Stomach smooth muscle (tissue), 2 donors: ENCODE measurements around the gene HIBCH.

Experiments
- H3K27ac ChIP-seq: one replicate; pipeline ENCODE4 v1.7.0; 2013; ENCODE audit warnings: mild to moderate bottlenecking, low read length, inconsistent platforms
- H3K27me3 ChIP-seq, 2 donors: one replicate each; pipeline ENCODE4 v1.7.0; 2013; ENCODE audit warnings: low read length in 2 of 2; ENCODE audit not compliant: insufficient read depth in 2 of 2, control insufficient read depth in 1 of 2
- H3K36me3 ChIP-seq, 2 donors: one replicate each; pipeline ENCODE4 v1.7.0; 2013; ENCODE audit warnings: low read length in 2 of 2; ENCODE audit not compliant: control insufficient read depth in 2 of 2, insufficient read depth in 2 of 2
- H3K4me1 ChIP-seq: one replicate; pipeline ENCODE4 v1.7.0; 2013; ENCODE audit warnings: low read length; ENCODE audit not compliant: control insufficient read depth, insufficient read depth
- H3K4me3 ChIP-seq, 2 donors: one replicate each; pipeline ENCODE4 v1.7.0; 2013; ENCODE audit warnings: low read length in 2 of 2
- H3K9ac ChIP-seq, 2 donors: one replicate each; pipeline ENCODE4 v1.7.0; 2013; ENCODE audit warnings: low read length in 2 of 2, mild to moderate bottlenecking in 1 of 2
- H3K9me3 ChIP-seq, 2 donors: one replicate each; pipeline ENCODE4 v1.7.0; 2013; ENCODE audit warnings: low read length in 2 of 2; ENCODE audit not compliant: control insufficient read depth in 2 of 2
- donor health status: healthy.
- donor health status: Pancreatic carcinoma.

HIBCH gene

GRCh38 chr2:190357600-190357999, 38.0 kb upstream of the HIBCH start:
- Histone ChIP-seq H3K36me3 (peaks cover 0 to 1% of the 10 kb centered on the region in 2 donors), H3K9ac (no peak overlapping the region), H3K27ac (no peak overlapping the region), H3K9me3 (no peaks in the 10 kb centered on the region), H3K27me3 (no peaks in the 10 kb centered on the region), H3K4me1 (peaks cover 17% of the 10 kb centered on the region), H3K4me3 (no peak overlapping the region)

DNA sequence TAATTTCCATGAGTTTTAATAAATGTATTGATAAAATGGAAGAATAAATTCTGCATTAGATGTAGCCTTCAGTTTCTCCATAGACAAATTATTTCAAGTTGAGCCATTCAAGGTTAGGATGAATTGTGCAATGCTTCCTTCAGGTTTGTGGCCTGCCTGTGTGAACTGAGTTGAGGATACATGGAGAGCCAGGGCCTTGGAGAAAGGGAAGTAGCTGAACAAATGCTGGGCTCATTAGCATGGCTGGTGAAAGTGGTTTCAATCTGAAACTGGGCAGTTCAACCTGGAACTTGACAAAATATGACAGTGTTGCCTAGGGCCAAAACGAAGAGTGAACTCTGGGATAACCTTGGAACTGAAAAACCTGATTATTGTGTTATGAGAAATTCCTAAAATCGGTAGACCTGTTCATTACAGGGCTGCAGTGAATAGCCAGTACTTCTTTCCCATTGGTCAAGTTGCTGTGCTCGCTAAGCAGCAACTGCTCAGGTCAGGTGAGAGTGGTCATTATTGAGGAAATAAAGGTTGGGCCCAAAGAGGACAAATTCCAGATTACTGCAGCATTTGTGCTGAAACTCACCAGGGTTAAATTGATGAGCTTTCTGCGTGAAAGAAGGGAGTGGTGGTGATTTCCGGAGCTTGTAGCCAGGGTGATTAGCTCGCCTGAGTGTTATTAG, 36.5 kb upstream of the HIBCH start:
- Histone ChIP-seq H3K27ac (no peak overlapping the region), H3K36me3 (peaks cover 0 to 2% of the 10 kb centered on the region in 2 donors), H3K9ac (no peak overlapping the region), H3K27me3 (no peaks in the 10 kb centered on the region), H3K4me1 (peaks cover 17% of the 10 kb centered on the region), H3K9me3 (no peaks in the 10 kb centered on the region), H3K4me3 (peak overlapping the region in 1 of 2 donors; percentile 17)

GRCh38 chr2:190354003-190354690, 34.5 kb upstream of the HIBCH start:
- Histone ChIP-seq H3K9ac (no peak overlapping the region), H3K4me3 (no peak overlapping the region), H3K36me3 (peaks cover 0 to 2% of the 10 kb centered on the region in 2 donors), H3K9me3 (no peaks in the 10 kb centered on the region), H3K4me1 (peaks cover 13% of the 10 kb centered on the region), H3K27ac (peak overlapping the region; percentile 13), H3K27me3 (no peaks in the 10 kb centered on the region)

DNA sequence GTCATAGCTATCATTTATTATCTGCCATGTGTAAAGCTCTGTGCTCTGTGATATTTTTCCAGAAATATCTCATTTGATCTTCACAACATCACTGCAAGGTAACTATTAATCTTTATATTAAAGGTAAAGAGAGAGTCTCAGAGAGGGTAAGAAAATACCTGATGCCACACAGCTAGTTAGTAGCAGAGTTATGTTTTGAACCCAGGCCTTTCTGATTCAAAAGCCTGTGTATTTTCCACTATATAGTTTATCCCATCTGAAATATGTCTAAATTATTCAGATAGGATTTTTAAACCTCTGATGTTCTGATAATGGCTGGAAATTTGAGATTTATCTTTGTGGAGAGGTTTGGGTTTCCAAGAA, 33.9 kb upstream of the HIBCH start:
- H3K9ac ChIP-seq = no peak overlapping the region
- H3K4me1 ChIP-seq = peaks cover 7% of the 10 kb centered on the region
- peaks cover 0 to 2% of the 10 kb centered on the region in 2 donors for H3K36me3 ChIP-seq
- H3K4me3 ChIP-seq = no peak overlapping the region
- H3K27ac ChIP-seq = no peak overlapping the region
- no peaks in the 10 kb centered on the region for H3K27me3 ChIP-seq
- H3K9me3 ChIP-seq = no peaks in the 10 kb centered on the region

DNA sequence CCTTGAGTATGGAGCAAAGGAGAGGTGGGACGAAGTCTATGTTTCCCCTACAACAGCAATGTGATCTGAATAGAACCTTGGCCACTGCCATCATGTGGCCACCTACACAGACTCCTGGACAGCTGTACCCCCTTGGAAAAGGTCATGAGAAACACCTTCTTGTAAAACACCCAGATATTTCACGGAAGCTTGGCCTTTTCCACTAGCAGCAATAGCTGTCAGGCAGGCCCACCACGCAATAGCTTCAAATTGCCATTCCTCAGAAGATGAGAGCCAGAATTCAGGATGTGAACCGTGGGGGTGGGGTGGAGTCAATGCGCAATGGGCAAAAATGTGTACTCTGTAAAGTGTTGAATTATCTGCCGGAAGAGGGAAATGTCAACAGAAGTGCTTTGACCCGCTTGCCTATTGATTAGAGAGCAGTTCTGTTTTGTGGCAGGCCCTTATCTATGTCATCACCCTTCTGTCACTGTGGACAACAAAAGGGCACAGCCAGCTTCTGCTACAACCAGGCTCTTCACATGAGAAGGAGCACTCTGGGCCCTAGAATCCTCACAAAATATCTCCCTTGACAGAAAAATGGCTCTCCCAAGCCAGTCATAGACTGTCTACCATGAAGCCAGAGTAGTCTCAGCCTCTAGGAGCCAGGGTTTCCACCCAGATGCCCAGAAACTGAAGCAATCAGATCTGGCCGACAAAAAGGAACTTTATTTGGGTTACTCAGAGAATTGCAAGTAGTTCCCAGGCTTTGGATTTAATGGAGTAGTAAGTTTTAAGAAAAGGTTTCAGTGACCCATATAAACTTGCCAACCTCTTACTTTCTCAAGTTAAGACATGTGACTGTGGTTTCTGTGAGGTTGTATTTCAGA, 33.3 kb upstream of the HIBCH start:
- no peak overlapping the region for H3K4me3 ChIP-seq
- H3K27ac ChIP-seq = no peak overlapping the region
- H3K9ac ChIP-seq = no peak overlapping the region
- peaks cover 0 to 2% of the 10 kb centered on the region in 2 donors for H3K36me3 ChIP-seq
- H3K27me3 ChIP-seq = no peaks in the 10 kb centered on the region
- H3K4me1 ChIP-seq = peaks cover 7% of the 10 kb centered on the region
- no peaks in the 10 kb centered on the region for H3K9me3 ChIP-seq

DNA sequence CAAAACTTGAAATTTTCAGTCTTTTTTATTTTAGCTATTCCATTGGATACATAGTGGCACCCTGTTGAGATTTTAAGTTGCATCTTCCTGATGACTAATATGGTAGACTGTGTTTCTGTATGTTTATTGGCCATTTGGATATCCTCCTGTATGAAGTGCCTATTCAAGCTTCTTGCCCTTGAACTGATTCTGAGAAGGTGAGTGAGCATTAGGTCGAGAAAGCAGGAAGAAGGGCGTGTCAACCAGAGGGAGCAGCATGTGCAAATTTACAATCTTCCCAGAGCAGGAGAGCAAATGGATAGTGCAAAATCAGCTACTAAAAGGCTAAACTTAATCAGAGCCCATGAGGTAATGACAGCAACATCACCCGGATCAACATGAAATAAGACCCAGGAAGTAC, 32.3 kb upstream of the HIBCH start:
- Histone ChIP-seq H3K4me3 (no peak overlapping the region), H3K27me3 (no peaks in the 10 kb centered on the region), H3K36me3 (peaks cover 0 to 2% of the 10 kb centered on the region in 2 donors), H3K27ac (no peak overlapping the region), H3K4me1 (peaks cover 5% of the 10 kb centered on the region), H3K9ac (no peak overlapping the region), H3K9me3 (no peaks in the 10 kb centered on the region)

DNA sequence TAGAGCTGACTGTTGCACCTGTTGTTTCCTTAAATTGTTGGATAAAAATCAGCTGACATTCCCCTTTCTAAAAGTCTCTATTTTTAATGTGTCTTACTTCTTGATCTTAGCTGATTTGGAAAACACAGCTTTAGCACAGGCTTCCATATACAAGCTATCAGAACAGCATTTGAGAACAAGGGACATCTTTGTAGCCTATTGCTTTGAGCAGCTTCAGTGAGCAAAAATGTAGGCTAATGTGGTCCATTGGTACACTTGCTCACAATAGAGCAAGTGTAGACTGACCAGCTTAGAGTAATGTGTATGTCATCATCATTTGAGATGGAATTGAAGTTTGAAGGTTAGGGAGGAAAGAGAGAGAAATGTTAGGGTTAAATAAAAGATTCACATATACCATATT, 30.7 kb upstream of the HIBCH start:
- no peak overlapping the region for H3K4me3 ChIP-seq
- H3K9ac ChIP-seq = no peak overlapping the region
- no peaks in the 10 kb centered on the region for H3K27me3 ChIP-seq
- H3K4me1 ChIP-seq = no peaks in the 10 kb centered on the region
- H3K36me3 ChIP-seq = peaks cover 0 to 2% of the 10 kb centered on the region in 2 donors
- no peaks in the 10 kb centered on the region for H3K9me3 ChIP-seq
- H3K27ac ChIP-seq = no peak overlapping the region

DNA sequence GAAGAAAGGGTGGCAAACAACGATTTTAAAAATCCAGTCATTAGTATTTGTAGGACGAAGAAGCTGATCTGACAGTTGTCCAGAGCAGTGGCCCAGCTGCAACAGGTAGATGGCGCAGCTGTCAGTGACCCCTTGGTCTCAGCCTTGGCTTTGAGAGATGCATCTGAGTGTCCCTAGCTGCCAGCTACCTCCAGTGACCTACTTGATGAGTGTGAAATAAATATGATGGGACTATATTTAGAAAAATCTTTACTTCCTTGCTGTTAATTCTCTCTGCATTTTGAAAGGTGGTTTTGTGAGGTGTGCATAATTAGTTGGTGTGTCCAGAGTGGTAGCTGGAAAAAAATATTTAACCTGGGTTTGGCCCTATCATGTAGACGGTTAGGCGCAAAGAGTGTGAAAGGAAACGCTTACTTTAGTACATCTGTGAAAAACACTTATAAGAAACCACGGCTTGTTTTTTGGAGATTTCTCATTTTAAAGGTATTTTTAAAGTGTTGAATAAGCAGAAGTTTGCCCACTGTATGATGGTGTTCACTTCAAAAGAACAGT, 24.7 kb upstream of the HIBCH start:
- Histone ChIP-seq H3K9ac (peak overlapping the region; percentile 81 to 91), H3K27ac (peak overlapping the region; percentile 78), H3K9me3 (no peaks in the 10 kb centered on the region), H3K27me3 (no peaks in the 10 kb centered on the region), H3K4me3 (peak overlapping the region; percentile 85 to 94), H3K36me3 (no peaks in the 10 kb centered on the region), H3K4me1 (peaks cover 10% of the 10 kb centered on the region)

GRCh38 chr2:190343536-190344275, 24.1 kb upstream of the HIBCH start, which contains the start of gene INPP1:
Gene INPP1, plus strand, starts transcription at chr2:190343589. Its CDS starts 16,514 bp downstream, at chr2:190360103.
- peaks cover 10% of the 10 kb centered on the region for H3K4me1 ChIP-seq
- H3K9ac ChIP-seq = peak within 1 kb of the TSS; percentile 81 to 91
- peak within 1 kb of the TSS; percentile 85 to 94 for H3K4me3 ChIP-seq
- H3K9me3 ChIP-seq = no peaks in the 10 kb centered on the region
- peak within 1 kb of the TSS; percentile 78 for H3K27ac ChIP-seq
- no peaks in the 10 kb centered on the region for H3K27me3 ChIP-seq
- no peaks in the 10 kb centered on the region for H3K36me3 ChIP-seq

DNA sequence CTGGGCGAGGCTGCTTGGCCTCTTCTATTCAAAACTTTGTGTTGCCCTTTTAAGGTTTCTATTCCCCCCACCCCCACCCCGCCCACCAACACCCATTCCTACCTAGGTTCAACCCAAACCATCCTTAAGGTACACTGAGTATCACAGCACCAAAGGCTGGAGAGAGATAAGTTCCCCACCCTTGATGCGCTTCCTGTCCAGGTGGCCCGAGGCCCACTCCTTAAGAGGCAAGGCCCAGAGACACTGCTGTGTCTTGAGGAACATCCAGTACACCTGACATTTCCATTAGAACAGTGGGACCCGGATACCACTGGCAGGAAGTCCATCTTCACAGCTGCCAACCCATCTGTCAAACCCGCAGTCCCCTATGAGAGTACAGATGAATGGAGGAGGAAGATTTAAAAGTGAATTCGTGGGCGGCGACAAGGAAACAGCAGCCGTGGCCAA, 23.5 kb upstream of the HIBCH start:
- Histone ChIP-seq H3K27ac (peak overlapping the region; percentile 78), H3K27me3 (no peaks in the 10 kb centered on the region), H3K4me1 (peaks cover 10% of the 10 kb centered on the region)

More for the DNA sequence above, 23.5 kb upstream of the HIBCH start:
- Histone ChIP-seq H3K36me3 (no peaks in the 10 kb centered on the region), H3K4me3 (peak overlapping the region; percentile 85 to 94), H3K9me3 (no peaks in the 10 kb centered on the region), H3K9ac (peak overlapping the region; percentile 81 to 91)
